ENCODE data around the gene MID1.

MID1 gene

GRCh38 chrX:10471418-10471817 is 149.0 kb downstream of the MID1 start:
- H3K36me3 Mint-ChIP-seq: no peaks in the 10 kb centered on the region
- H3K4me1 Mint-ChIP-seq: peaks cover 8 to 14% of the 10 kb centered on the region in 2 donors
- ATAC-seq (replicated peaks): no peak

GRCh38 chrX:10470009-10470408 is 150.4 kb downstream of the MID1 start:
- ATAC-seq (replicated peaks) (no peak), DNase-seq (no peak)
- peaks cover 8 to 14% of the 10 kb centered on the region in 2 donors for H3K4me1 Mint-ChIP-seq
- no peaks in the 10 kb centered on the region for H3K27me3 Mint-ChIP-seq
- no peak overlapping the region for H3K27ac Mint-ChIP-seq
- no peaks in the 10 kb centered on the region for H3K9me3 Mint-ChIP-seq
- H3K4me3 Mint-ChIP-seq: no peak overlapping the region
- no peaks in the 10 kb centered on the region for H3K36me3 Mint-ChIP-seq

More at GRCh38 chrX:10471418-10471817, 149.0 kb downstream of the MID1 start:
- Mint-ChIP-seq H3K4me3 (no peak overlapping the region), H3K27ac (no peak overlapping the region), H3K9me3 (no peaks in the 10 kb centered on the region), H3K27me3 (peaks cover 0 to 4% of the 10 kb centered on the region in 2 donors)
- DNase-seq: no peak

DNA sequence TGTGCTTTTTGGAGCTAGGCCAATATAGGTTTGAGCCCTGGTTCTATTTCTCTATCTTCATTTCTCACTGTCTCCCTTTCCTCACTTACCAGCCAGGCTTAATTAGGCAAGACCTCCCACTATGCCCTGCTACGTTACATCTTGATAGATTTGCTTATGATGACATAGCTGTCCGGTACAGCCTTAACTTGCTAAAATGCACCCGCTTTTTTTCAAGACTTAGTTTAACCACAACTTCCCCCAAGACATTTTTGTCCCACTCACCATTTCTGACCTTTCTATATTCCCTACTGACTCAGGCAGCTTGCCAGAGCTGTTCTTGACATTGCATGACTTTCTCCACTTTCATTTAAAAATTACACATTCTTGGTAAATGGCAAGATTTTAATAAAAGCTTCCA is 152.6 kb downstream of the MID1 start:
- ATAC-seq (replicated peaks): peak; percentile 74 to 76
- H3K4me1 Mint-ChIP-seq: peaks cover 8 to 14% of the 10 kb centered on the region in 2 donors
- no peak overlapping the region for H3K27ac Mint-ChIP-seq
- H3K4me3 Mint-ChIP-seq: peak overlapping the region in 1 of 2 donors; percentile 9
- no peaks in the 10 kb centered on the region for H3K36me3 Mint-ChIP-seq
- DNase-seq: no peak
- no peaks in the 10 kb centered on the region for H3K9me3 Mint-ChIP-seq
- H3K27me3 Mint-ChIP-seq: peaks cover 0 to 4% of the 10 kb centered on the region in 2 donors

- Mint-ChIP-seq H3K36me3 (no peaks in the 10 kb centered on the region), H3K27ac (no peak overlapping the region), H3K4me1 (peaks cover 8 to 14% of the 10 kb centered on the region in 2 donors), H3K4me3 (no peak overlapping the region), H3K9me3 (no peaks in the 10 kb centered on the region), H3K27me3 (peaks cover 0 to 4% of the 10 kb centered on the region in 2 donors)
- DNase-seq: no peak
- no peak for ATAC-seq (replicated peaks)
Measured at GRCh38 chrX:10465254-10465653, 155.1 kb downstream of the MID1 start.

DNA sequence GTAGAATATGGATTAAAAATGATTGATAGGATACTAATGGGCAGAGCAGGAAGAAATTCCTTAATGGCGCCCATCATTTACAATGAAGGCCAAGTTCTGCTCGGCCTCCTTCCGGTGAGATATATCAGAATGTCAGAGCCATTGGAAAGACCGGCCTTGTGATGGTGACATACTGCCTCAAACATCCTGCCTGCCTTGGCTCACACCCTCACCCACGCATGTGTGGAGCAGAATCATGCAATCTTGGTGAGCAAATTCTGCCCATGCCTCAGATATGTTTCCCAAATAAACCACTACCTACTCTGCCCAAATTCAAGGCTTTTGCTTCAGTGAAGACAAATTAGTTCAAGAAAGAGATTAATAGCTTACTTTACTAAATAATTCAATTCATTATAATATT is 163.3 kb downstream of the MID1 start:
- H3K27ac Mint-ChIP-seq: no peak overlapping the region
- H3K4me1 Mint-ChIP-seq: no peaks in the 10 kb centered on the region

DNA sequence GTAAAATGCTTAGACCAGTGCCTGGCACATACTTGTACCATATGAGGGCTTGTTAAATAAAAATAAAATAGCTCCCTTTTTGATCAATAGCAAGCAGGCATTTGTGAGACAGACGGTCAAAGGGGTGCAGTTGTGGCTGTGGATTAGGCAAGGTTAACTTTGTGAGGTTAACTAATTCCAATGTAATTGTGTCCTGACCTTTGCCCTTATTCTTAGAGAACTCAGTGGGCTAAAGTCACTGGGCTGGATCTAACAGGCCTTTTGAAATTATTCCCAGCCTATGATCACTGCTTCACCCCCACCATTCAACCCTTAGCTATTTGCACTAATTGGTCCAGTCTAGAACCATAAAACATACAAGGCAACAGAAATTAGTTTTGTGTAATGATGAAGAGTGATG is 166.4 kb downstream of the MID1 start:
- H3K9me3 Mint-ChIP-seq: peaks cover 0 to 7% of the 10 kb centered on the region in 2 donors
- no peak for DNase-seq
- no peak overlapping the region for H3K27ac Mint-ChIP-seq
- H3K36me3 Mint-ChIP-seq: peaks cover 0 to 5% of the 10 kb centered on the region in 2 donors
- H3K27me3 Mint-ChIP-seq: no peaks in the 10 kb centered on the region
- no peak for ATAC-seq (replicated peaks)
- H3K4me1 Mint-ChIP-seq: no peaks in the 10 kb centered on the region
- no peak overlapping the region for H3K4me3 Mint-ChIP-seq

More for the DNA sequence above, 163.3 kb downstream of the MID1 start:
- DNase-seq: no peak
- peaks cover 0 to 7% of the 10 kb centered on the region in 2 donors for H3K9me3 Mint-ChIP-seq
- ATAC-seq (replicated peaks): no peak
- H3K27me3 Mint-ChIP-seq: no peaks in the 10 kb centered on the region
- peaks cover 0 to 5% of the 10 kb centered on the region in 2 donors for H3K36me3 Mint-ChIP-seq
- no peak overlapping the region for H3K4me3 Mint-ChIP-seq

DNA sequence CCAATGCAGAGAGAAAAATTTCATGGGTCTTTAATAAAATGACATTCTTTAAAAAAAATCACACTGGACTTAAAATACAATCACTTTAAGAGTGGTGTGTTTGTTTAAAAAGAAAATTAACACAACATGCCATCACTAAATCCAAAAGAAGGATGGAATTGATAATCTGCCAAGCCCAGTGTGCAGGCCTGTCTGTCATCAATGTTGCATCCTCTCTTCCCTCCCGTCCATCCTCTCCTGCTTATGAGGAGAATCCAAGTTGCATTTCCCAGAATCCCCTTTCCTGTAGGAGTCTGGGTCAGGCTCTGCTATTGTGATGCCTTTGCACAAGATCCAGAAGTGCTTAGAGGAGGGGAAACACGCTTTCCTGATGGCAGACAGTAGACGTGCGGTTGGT is 169.4 kb downstream of the MID1 start:
- ATAC-seq (replicated peaks): no peak
- Mint-ChIP-seq H3K27ac (no peak overlapping the region), H3K9me3 (peaks cover 0 to 7% of the 10 kb centered on the region in 2 donors), H3K4me3 (no peak overlapping the region), H3K4me1 (no peaks in the 10 kb centered on the region), H3K27me3 (no peaks in the 10 kb centered on the region), H3K36me3 (peaks cover 0 to 5% of the 10 kb centered on the region in 2 donors)
- no peak for DNase-seq

GRCh38 chrX:10450229-10450958 is 170.0 kb downstream of the MID1 start:
- ATAC-seq (replicated peaks) (no peak), DNase-seq (no peak)
- Mint-ChIP-seq H3K4me3 (no peak overlapping the region), H3K4me1 (no peaks in the 10 kb centered on the region), H3K27ac (no peak overlapping the region), H3K36me3 (peaks cover 0 to 5% of the 10 kb centered on the region in 2 donors), H3K27me3 (no peaks in the 10 kb centered on the region), H3K9me3 (peaks cover 0 to 7% of the 10 kb centered on the region in 2 donors)

- H3K27me3 Mint-ChIP-seq: no peaks in the 10 kb centered on the region
- ATAC-seq (replicated peaks): no peak
- H3K27ac Mint-ChIP-seq: no peak overlapping the region
- no peaks in the 10 kb centered on the region for H3K36me3 Mint-ChIP-seq
- H3K9me3 Mint-ChIP-seq: no peaks in the 10 kb centered on the region
- H3K4me3 Mint-ChIP-seq: no peak overlapping the region
- DNase-seq: no peak
- H3K4me1 Mint-ChIP-seq: no peaks in the 10 kb centered on the region
Measured at GRCh38 chrX:10447564-10448214, 172.7 kb downstream of the MID1 start.

DNA sequence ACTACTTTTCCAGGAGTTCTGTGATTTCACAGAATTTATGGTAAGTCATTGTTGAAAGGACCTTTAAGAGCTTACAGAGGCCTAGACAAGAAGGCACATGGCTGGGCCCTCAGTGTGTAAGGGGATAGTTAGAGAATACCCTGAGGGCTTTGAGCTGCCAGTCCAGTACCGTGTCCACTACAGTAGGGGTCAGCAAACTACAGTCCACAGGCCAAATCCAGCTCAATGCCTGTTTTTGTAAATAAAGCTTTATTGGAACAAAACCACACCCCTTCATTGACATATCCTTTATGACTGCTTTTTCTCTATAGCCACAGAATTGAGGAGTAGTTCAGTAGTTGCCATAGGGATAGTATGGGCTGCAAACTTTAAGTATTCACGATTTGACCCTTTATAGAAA is 176.2 kb downstream of the MID1 start:
- no peak for ATAC-seq (replicated peaks)
- H3K27ac Mint-ChIP-seq: no peak overlapping the region
- DNase-seq: no peak
- peaks cover 7 to 18% of the 10 kb centered on the region in 2 donors for H3K27me3 Mint-ChIP-seq
- H3K9me3 Mint-ChIP-seq: peaks cover 0 to 6% of the 10 kb centered on the region in 2 donors
- no peaks in the 10 kb centered on the region for H3K36me3 Mint-ChIP-seq
- no peak overlapping the region for H3K4me3 Mint-ChIP-seq
- no peaks in the 10 kb centered on the region for H3K4me1 Mint-ChIP-seq

- ATAC-seq (replicated peaks): no peak
- Mint-ChIP-seq H3K27me3 (peaks cover 7 to 18% of the 10 kb centered on the region in 2 donors), H3K36me3 (no peaks in the 10 kb centered on the region), H3K4me3 (no peak overlapping the region), H3K27ac (no peak overlapping the region), H3K9me3 (peaks cover 0 to 6% of the 10 kb centered on the region in 2 donors), H3K4me1 (no peaks in the 10 kb centered on the region)
- DNase-seq: no peak
Measured at GRCh38 chrX:10441464-10441863, 178.9 kb downstream of the MID1 start.

GRCh38 chrX:10433296-10433965 is 187.0 kb downstream of the MID1 start:
- peaks cover 3 to 7% of the 10 kb centered on the region in 2 donors for H3K9me3 Mint-ChIP-seq
- DNase-seq (no peak), ATAC-seq (replicated peaks) (peak; percentile 51 to 68)
- H3K4me1 Mint-ChIP-seq: no peaks in the 10 kb centered on the region
- no peak overlapping the region for H3K4me3 Mint-ChIP-seq
- H3K27me3 Mint-ChIP-seq: no peaks in the 10 kb centered on the region
- no peak overlapping the region for H3K27ac Mint-ChIP-seq
- H3K36me3 Mint-ChIP-seq: no peaks in the 10 kb centered on the region

DNA sequence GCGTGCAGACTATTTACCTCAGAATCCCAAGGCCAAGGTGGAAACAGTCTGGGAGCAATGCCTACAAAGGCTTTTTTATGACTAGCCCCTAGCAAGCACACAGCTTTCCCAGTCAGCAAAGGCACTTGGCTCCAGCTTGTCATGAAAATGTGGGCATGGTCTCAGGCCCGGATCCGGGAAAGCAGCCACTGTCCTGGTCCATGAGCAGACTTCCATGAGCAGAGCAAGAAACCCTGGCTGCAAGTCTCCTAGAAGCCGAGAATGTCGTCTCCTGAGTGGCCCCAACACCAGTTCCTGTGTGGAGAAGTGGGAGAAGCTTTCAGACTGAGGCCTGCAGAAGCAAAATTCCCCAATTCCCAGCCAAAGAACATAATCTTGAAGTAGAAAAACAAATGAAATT is 190.5 kb downstream of the MID1 start:
- Mint-ChIP-seq H3K4me1 (no peaks in the 10 kb centered on the region), H3K4me3 (no peak overlapping the region), H3K36me3 (no peaks in the 10 kb centered on the region), H3K9me3 (peaks cover 1 to 5% of the 10 kb centered on the region in 2 donors), H3K27me3 (no peaks in the 10 kb centered on the region), H3K27ac (no peak overlapping the region)
- no peak for ATAC-seq (replicated peaks)
- no peak for DNase-seq

DNA sequence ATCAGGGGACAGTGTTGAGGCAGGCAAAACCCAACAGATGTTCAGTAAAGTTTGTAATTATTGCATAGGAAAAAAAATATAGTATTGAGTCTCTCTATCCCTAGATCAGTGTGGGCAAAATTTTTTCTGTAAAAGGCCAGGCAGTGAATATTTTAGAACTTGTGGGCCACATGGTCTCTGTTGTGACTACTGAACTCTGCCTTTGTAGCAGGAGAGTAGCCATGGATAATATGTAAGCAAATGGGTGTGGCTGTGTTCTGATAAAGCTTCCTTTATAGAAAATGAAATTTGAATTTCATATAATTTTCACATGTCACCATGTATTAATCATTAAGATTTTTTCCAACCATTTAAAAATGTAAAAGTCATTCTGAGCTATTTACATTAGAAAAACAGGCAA is 193.1 kb downstream of the MID1 start:
- DNase-seq (no peak), ATAC-seq (replicated peaks) (no peak)
- no peaks in the 10 kb centered on the region for H3K4me1 Mint-ChIP-seq
- H3K36me3 Mint-ChIP-seq: no peaks in the 10 kb centered on the region
- no peak overlapping the region for H3K27ac Mint-ChIP-seq
- peaks cover 0 to 4% of the 10 kb centered on the region in 2 donors for H3K9me3 Mint-ChIP-seq
- H3K4me3 Mint-ChIP-seq: no peak overlapping the region
- no peaks in the 10 kb centered on the region for H3K27me3 Mint-ChIP-seq

Data from stimulated activated naive B cell treated with anti-CD40 and anti-IgM and Interleukin-4, amounts not matched to agents 10 μg/mL and 1 μg/mL and 100 μg/mL, for 72 hours (primary cell).